A673 (cell line): ENCODE data around the gene IL19. TPM values are rescaled to one million over a fixed set of nuclear protein-coding genes. Genes with fewer than 3 reads are reported as not detected.

ENCODE experiments used
- BruUV-seq: library from RNA; stranded (reverse); fragments of 400-500 nt; replicated peaks from 2 replicates; lab custom pipeline; 2021; lab: Mats Ljungman, UMichigan
- CTCF ChIA-PET: fragments of 300-600 bp; sonication (Branson Sonifier 250); formaldehyde crosslinking; loops from one replicate; lab custom pipeline; 2022; ENCODE audit warnings: antibody characterized with exemption; lab: Charles Lee
- POLR2A ChIA-PET: fragments of 300-600 bp; sonication (Branson Sonifier 250); formaldehyde crosslinking; loops from one replicate; lab custom pipeline; 2022; ENCODE audit warnings: antibody characterized with exemption; ENCODE audit not compliant: low non-redundant PET; lab: Charles Lee
- DNase-seq: peaks from one replicate; pipeline ENCODE4 v3.0.0-alpha.2; 2015; ENCODE audit warnings: low spot score
- H3K27ac ChIP-seq: fragments of 200-600 bp; sonication (generic); 2 replicates; pipeline ENCODE4 v1.5.1; 2016; ENCODE audit warnings: mixed run types, low read depth, mild to moderate bottlenecking, mixed read lengths, antibody characterized with exemption, low read length; ENCODE audit not compliant: poor library complexity, severe bottlenecking
- H3K27me3 ChIP-seq: fragments of 200-600 bp; sonication (generic); replicated peaks from 2 replicates; pipeline ENCODE4 v1.6.1; 2017; ENCODE audit warnings: mixed run types, low read depth, mild to moderate bottlenecking, mixed read lengths, antibody characterized with exemption, low read length; ENCODE audit not compliant: insufficient read depth, poor library complexity
- H3K36me3 ChIP-seq: fragments of 200-600 bp; sonication (generic); 2 replicates; pipeline ENCODE4 v1.6.1; 2016; ENCODE audit warnings: mixed run types, mild to moderate bottlenecking, mixed read lengths, antibody characterized with exemption, low read length; ENCODE audit not compliant: insufficient read depth, poor library complexity, severe bottlenecking
- H3K4me1 ChIP-seq: fragments of 200-600 bp; sonication (generic); 2 replicates; pipeline ENCODE4 v1.6.1; 2017; ENCODE audit warnings: mixed run types, mild to moderate bottlenecking, mixed read lengths, antibody characterized with exemption, low read length; ENCODE audit not compliant: insufficient read depth, poor library complexity, severe bottlenecking
- H3K4me3 ChIP-seq: fragments of 200-600 bp; sonication (generic); 2 replicates; pipeline ENCODE4 v1.5.1; 2016; ENCODE audit warnings: low read depth, mixed run types, mild to moderate bottlenecking, mixed read lengths, low read length; ENCODE audit not compliant: poor library complexity, severe bottlenecking
- H3K9me3 ChIP-seq: fragments of 200-600 bp; sonication (generic); 2 replicates; pipeline ENCODE4 v1.6.1; 2016; ENCODE audit warnings: mixed run types, low read depth, mild to moderate bottlenecking, mixed read lengths, antibody characterized with exemption, low read length; ENCODE audit not compliant: poor library complexity, severe bottlenecking
- CTCF ChIP-seq: fragments of 300-800, 200-600 bp; sonication (generic); conservative IDR thresholded peaks from 2 replicates; pipeline ENCODE4 v1.5.1; 2017; ENCODE audit warnings: low read depth, mild to moderate bottlenecking, antibody characterized with exemption, low read length, moderate library complexity, mixed read lengths
- EZH2 ChIP-seq: fragments of 200-600 bp; sonication (generic); IDR thresholded peaks from 2 replicates; pipeline ENCODE4 v1.6.1; 2017; ENCODE audit warnings: borderline replicate concordance, low read depth, mild to moderate bottlenecking, mixed read lengths, antibody characterized with exemption, low read length; ENCODE audit not compliant: poor library complexity, severe bottlenecking
- intact Hi-C: fragments of 100-400 bp; cut with micrococcal nuclease; formaldehyde crosslinking; loops from one replicate; pipeline ENCODE4 v1.10.0; 2022; ENCODE audit not compliant: unreplicated experiment
- total RNA-seq: library from RNA; stranded (reverse); gene quantifications from 2 replicates; pipeline ENCODE4 v1.2.3, GENCODE V29; 2021

IL19 gene
- total RNA-seq, 1 experiment from 2014 or later: not detected

- Histone ChIP-seq H3K4me1 (no peaks in the 10 kb centered on the region), H3K4me3 (no peak overlapping the region), H3K36me3 (no peaks in the 10 kb centered on the region), H3K27ac (no peak overlapping the region), H3K9me3 (no peaks in the 10 kb centered on the region), H3K27me3 (peaks cover 53% of the 10 kb centered on the region)
- TF ChIP-seq CTCF: no peak
- no peak for TF ChIP-seq EZH2
- no TSS peak for BruUV-seq
- ChIA-PET POLR2A (no interaction called here), CTCF (no interaction called here)
- DNase-seq: no peak
- intact Hi-C loops: no loop called here
Measured at GRCh38 chr1:206839857-206840256, 69.3 kb downstream of the IL19 start.

GRCh38 chr1:206841609-206842323 is 71.2 kb downstream of the IL19 start:
- CTCF ChIA-PET: no interaction called here
- H3K27ac ChIP-seq: no peak overlapping the region
- BruUV-seq: no TSS peak
- H3K27me3 ChIP-seq: peaks cover 35% of the 10 kb centered on the region
- intact Hi-C loops: no loop called here
- H3K36me3 ChIP-seq: no peaks in the 10 kb centered on the region
- H3K9me3 ChIP-seq: no peaks in the 10 kb centered on the region
- TF ChIP-seq EZH2: no peak
- TF ChIP-seq CTCF: no peak
- no peak overlapping the region for H3K4me3 ChIP-seq
- POLR2A ChIA-PET: interaction anchor here (0.6 kb wide), 1 partner anchor 1872 kb away, joined by 3 read pairs; no protein-coding TSS in a partner anchor
- no peaks in the 10 kb centered on the region for H3K4me1 ChIP-seq
- no peak for DNase-seq

GRCh38 chr1:206842854-206843253 is 72.3 kb downstream of the IL19 start:
- H3K9me3 ChIP-seq: no peaks in the 10 kb centered on the region
- TF ChIP-seq CTCF: no peak
- no peak for TF ChIP-seq EZH2
- no peak for DNase-seq
- H3K27ac ChIP-seq: no peak overlapping the region
- H3K27me3 ChIP-seq: peaks cover 24% of the 10 kb centered on the region
- no peaks in the 10 kb centered on the region for H3K4me1 ChIP-seq
- H3K4me3 ChIP-seq: no peak overlapping the region
- CTCF ChIA-PET: no interaction called here
- H3K36me3 ChIP-seq: no peaks in the 10 kb centered on the region
- intact Hi-C loops: no loop called here
- POLR2A ChIA-PET: no interaction called here
- no TSS peak for BruUV-seq
